HG03097 (cell line): ENCODE results near the gene AGRN.
"Not testable (repeated sequence)": the region's sequence is repeated elsewhere in the genome, so short reads cannot be mapped to it uniquely, and the experiment has no call there.

Experiments used
- ATAC-seq: cut with Tn5 transposase; IDR thresholded peaks from one replicate; pipeline ENCODE4 v1.9.1; 2021; ENCODE audit not compliant: unreplicated experiment, low FRiP score

AGRN gene

GRCh38 chr1:981491-981954 lies 38.4 kb upstream of the AGRN start:
- no peak for ATAC-seq

DNA sequence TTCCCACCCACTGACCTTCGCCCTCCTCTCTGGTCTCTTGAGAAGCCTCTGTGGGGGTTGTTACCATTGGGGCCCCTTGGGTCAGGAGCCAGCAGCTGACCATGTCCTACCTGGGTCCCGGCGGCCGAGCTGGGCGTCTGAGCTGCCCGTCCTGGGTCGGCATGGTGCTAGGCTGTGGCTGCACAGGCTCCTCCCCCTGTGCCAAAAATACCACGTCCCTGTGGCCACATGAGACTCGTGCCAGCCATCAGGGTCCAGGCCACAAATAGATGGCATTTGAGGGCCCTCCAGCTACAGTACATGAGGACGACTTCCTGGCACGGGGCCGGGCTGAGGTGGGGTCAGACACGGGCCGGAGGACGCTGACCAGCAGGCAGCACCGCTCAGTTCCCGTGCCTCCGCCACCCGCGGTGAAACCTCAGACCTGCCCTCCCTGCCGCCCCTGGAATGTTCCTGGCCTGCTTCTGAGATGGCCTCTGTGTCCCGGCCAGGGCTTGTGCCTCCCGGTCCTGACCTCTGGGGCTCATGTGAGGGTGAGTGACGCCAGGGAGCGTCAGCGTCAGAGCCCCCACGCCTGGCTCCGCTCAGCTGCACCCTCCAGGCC lies 37.9 kb upstream of the AGRN start, which contains the start of gene PERM1:
PERM1 (minus strand) TSS at position 139 of the 604 bp plus-strand sequence. CDS start 1,064 bp downstream, outside the sequence.
- no peak for ATAC-seq

DNA sequence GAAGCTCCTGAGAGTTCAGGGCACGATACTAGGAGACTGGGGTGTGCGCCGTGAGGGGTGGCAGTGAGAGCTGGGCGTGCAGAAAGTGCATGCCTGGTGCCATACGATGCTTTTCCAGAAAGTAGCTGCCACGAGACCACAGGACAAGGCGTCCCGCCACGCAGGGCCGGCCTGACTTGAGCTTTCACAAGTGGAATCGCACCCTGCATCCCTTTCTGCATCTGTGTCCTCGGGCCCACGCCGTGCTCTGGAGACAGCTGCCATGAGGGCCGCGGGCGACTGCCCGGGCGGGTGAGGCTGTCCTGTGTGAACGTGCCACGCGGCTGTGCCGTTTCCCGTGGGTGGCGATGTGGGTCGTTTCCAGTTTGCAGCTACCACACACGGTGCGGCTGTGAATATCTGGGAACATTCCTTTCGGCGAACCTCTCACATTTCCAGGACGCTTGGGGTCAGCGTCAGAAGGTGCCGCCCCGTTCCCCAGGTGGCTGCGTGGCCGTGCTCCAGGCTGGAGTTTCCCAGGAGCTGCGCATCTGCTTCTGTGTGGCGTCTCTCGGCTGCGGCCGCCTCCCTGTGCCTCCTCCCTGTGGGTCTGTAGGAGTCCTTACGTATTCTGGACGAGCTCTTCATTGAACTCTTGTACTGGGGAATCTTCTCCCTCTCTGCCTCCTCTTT lies 37.0 kb upstream of the AGRN start:
- ATAC-seq: no peak

- no peak for ATAC-seq
Observed at GRCh38 chr1:983798-984475, 36.0 kb upstream of the AGRN start.

- no peak for ATAC-seq
Observed at GRCh38 chr1:984476-984814, 35.5 kb upstream of the AGRN start.

- no peak for ATAC-seq
Observed at GRCh38 chr1:985126-985525, 34.8 kb upstream of the AGRN start.

- not testable (repeated sequence) for ATAC-seq
Observed at GRCh38 chr1:988061-988460, 31.9 kb upstream of the AGRN start.

- ATAC-seq: not testable (repeated sequence)
Observed at GRCh38 chr1:991275-991674, 28.6 kb upstream of the AGRN start.

GRCh38 chr1:991895-992294 lies 28.0 kb upstream of the AGRN start:
- ATAC-seq: no peak

GRCh38 chr1:992362-992761 lies 27.6 kb upstream of the AGRN start:
- ATAC-seq: no peak

DNA sequence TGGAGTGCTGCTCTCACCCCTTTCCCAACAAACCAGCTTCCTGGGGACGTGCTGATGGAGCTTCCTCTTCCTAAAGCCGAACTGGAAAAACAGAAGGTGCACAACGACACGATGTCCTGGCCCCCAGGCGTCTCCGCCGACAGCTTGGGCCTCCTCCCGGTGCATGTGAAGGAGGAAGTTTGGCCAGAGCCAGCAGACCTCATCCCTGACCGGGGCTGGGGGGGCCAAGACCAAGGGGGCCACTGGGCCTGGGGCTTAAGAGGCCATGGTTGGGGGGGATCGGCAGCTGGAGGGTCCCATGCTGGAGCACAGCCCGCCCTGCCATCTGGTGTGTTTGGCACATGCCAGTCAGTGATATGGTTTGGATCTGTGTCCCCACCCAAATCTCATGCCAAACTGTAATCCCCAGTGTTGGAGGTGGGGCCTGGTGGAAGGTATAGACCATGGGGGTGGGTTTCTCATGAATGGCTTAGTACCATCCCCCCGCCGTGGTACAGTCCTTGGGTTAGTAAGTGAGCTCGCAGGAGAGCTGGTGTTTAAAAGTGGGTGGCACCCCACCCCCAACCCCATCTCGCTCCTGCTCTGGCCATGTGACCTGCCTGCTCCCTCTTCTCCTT lies 26.4 kb upstream of the AGRN start:
- ATAC-seq: no peak

- ATAC-seq: not testable (repeated sequence)
Observed at GRCh38 chr1:994546-994945, 25.4 kb upstream of the AGRN start.

- ATAC-seq: no peak
Observed at GRCh38 chr1:995665-996633, 24.0 kb upstream of the AGRN start.

- ATAC-seq: no peak
Observed at GRCh38 chr1:996851-997712, 22.8 kb upstream of the AGRN start.

DNA sequence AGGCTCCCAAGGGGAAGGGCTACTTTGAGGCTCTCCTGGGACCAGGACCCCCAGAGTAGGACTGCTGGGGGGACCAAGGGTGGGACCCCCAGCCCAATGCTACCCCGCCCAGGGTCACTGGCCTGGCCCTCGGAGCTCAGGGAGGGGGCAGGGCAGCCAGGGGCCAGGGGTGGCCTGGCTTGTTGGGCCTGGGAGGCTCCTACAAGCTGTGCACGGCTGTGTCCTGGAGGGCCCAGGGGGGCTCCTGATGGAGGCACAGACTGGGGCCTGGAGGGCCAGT lies 22.3 kb upstream of the AGRN start:
- no peak for ATAC-seq

DNA sequence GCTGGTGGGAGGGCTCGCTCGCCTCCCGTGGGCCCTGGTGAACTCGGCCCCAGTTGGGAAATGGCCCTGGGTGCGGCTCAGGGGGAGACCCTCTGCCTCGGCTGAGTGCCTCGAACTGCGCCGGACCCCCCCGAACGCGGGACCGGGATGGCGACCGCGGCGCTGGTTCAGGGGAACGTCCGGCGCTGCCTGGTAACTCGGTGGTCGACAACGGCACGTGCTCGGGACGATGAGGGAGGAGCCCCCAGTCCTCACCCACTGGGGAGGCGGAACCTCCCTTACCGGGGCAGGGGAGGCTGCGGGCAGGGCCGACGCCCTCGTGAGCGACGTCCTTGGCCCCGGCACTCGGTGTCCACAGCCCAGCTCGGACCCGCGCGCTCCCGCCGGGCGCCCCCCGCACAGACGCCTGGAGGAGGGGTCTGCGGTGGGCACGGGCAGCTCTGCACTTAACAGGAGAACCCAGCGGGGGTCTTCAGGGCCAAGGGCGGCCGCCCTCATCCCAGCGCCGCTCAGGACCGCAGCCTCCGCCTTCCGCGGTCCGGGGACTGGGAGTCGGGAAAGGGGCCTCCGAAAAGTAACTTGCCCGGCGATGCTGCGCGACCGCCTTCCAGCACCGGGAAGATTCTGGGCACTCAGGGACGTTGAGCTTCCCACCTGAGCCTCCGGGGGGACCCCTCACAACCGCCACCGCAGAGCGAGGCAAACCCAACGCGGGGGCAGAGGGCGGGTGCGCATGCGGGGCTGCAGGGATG lies 21.8 kb upstream of the AGRN start:
- ATAC-seq: no peak

DNA sequence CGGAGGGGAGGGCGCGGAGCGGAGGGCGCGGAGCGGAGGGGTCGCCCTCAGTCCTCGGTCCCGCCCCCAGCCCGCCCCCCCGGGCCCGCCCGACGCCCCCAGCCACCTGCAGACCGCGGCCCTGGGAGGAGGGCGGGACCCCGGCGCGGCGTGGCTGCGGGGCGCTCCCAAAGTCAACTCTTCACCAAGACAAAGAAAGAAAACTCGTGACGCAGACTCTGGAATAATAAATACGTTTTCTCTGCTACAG lies 21.2 kb upstream of the AGRN start:
- ATAC-seq: no peak

DNA sequence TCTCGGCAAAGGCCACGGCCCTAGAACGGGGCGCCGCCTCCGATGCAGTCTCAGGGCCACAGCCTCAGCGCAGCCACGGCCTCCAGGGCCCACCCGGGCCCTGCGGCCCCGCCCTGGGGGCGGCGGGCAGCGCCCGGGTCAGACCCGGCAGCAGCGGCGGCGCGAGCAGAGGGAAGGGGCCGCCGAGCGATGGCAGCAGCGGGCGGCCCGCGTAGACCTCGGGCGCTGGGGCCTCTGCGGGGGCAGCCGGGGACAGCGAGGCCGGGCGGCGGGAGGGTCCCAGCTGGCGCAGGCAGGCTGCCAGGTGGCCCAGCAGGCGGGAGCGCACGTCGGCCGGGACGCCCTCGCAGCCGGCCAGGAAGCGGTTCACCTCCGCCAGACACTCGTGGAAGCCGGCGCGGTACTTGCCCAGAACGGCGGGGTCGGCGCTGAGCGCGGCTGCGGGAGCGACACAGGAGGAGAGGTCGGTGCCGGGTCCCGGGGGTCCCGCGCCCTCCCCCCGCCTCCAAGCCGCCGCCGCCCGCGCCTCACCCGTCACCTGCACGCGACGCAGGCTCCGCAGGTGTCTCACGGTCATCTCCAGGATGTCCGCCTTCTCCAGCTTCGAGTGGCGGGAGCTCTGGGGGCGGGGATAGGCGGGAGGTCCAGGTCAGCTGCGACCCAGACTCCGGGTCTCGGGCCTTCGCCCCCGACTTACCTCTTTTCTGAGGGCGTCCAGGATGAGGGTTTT lies 20.8 kb upstream of the AGRN start:
- ATAC-seq: no peak
